Spinal cord (tissue), 10 donors: ENCODE measurements around the gene MRNIP. TPM values are rescaled to one million over a fixed set of nuclear protein-coding genes. Genes with fewer than 3 reads are reported as not detected.

Experiments used
- DNase-seq, 6 donors: peaks; one replicate each; pipeline versions ENCODE4 v3.0.0 to v3.0.0-alpha.2; 2013 to 2015; ENCODE audit warnings: low spot score in 6 of 6, low read depth in 4 of 6
- H3K27ac ChIP-seq: one replicate; pipeline ENCODE4 v1.5.1; 2013; ENCODE audit warnings: low read depth, low read length, control low read depth
- H3K27me3 ChIP-seq: one replicate; pipeline ENCODE4 v1.6.1; 2013; ENCODE audit warnings: low read length; ENCODE audit not compliant: control insufficient read depth, insufficient read depth
- H3K36me3 ChIP-seq: one replicate; pipeline ENCODE4 v1.6.1; 2013; ENCODE audit warnings: low read length; ENCODE audit not compliant: control insufficient read depth, insufficient read depth
- H3K4me1 ChIP-seq: one replicate; pipeline ENCODE4 v1.6.1; 2013; ENCODE audit warnings: low read length; ENCODE audit not compliant: control insufficient read depth, insufficient read depth
- H3K4me3 ChIP-seq: one replicate; pipeline ENCODE4 v1.5.1; 2013; ENCODE audit warnings: low read depth, low read length, control low read depth
- H3K9me3 ChIP-seq: one replicate; pipeline ENCODE4 v1.6.1; 2013; ENCODE audit warnings: low read length; ENCODE audit not compliant: control insufficient read depth, insufficient read depth
- WGBS: methylation state at CpG from one replicate; pipeline ENCODE4 v1.1.5; 2013; ENCODE audit warnings: missing lambda C conversion rate; ENCODE audit not compliant: insufficient coverage; 5-methylcytosine and 5-hydroxymethylcytosine counted together
- polyA plus RNA-seq, 2 donors: library from polyadenylated mRNA; unstranded; fragments of 120-200 nt; gene quantifications; one replicate each; pipeline ENCODE4 v1.2.1, GENCODE V29; 2013; ENCODE audit not compliant: insufficient read length in 2 of 2
- total RNA-seq, 2 donors: library from RNA; depleted of rRNA in 1 of 2; stranded (reverse); fragments of 120-200 nt in 1 of 2; fragments of >200 nt in 1 of 2; gene quantifications; one replicate each; pipeline versions ENCODE4 v1.2.3 to v1.2.4, GENCODE V29; 2013 to 2014
- donor health status: healthy.

The MRNIP gene
- total and polyA plus RNA-seq, 4 donors, result 26.3 to 53.9 (median 42.3) TPM

DNA sequence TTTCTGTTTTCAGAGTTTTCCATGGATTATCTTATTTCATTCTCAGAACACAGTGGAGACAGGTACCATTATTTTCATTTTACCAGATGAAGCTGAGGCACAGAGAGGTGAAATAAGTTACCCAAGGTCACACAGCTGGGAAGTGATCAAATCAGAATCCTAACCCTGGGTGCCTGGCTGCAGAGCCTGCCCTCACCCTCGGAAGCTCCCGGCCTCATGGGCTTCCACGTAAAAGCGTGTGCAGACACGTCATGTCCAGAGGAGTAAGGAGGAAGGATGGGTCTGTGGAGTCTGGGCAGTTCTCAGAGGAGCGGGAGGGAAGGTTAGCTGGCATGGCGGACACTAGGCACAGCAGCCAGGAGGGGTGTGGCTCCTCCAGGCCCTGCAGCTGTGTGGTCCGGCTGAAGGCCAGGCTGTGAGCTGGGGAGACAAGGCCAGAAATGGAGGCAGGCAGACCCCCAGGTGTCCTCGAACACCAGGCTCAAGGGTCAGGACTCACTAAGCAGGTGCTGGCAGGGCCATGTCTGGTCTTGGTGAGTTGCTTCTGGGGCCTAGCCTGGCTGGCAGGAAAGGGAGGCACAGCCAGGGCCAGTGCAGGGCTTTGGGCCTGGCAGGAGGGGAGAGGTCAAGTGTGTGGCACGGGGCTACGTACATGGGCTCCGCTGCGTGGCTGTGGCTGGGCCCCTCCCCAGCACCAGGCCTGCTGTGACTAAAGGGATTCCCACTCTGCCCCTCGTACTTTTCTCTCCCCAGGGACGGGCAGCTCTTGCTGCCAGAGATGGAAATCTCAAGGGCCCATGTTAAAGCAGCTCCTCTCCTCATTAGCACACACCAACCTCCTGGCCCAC, 43.5 kb upstream of the MRNIP start:
- no peaks in the 10 kb centered on the region for H3K27me3 ChIP-seq
- no peak overlapping the region for H3K4me3 ChIP-seq
- WGBS, result 94% methylated on average over 15 of the region's 15 CpGs
- H3K9me3 ChIP-seq, result no peaks in the 10 kb centered on the region
- H3K4me1 ChIP-seq, result peaks cover 13% of the 10 kb centered on the region
- H3K36me3 ChIP-seq, result peaks cover 77% of the 10 kb centered on the region
- no peak overlapping the region for H3K27ac ChIP-seq
- DNase-seq, result no peak

DNA sequence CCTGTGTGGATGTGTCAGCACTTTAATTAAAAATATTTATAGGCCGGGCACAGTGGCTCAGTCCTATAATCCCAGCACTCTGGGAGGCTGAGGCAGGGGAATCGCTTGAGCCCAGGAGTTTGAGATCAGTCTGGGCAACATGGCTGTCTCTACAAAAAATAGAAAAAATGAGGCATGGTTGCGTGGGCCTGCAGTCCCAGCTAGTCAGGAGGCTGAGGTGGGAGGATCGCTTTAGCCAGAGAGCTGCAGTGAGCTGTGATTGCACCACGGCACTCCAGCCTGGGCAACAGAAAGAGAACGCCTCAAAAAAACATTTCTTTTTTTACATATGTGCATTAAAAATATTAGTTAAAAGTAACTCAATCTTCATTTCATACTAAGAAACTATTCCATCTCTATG, 42.8 kb upstream of the MRNIP start:
- H3K27ac ChIP-seq, result no peak overlapping the region
- H3K4me3 ChIP-seq, result no peak overlapping the region
- H3K36me3 ChIP-seq, result peaks cover 78% of the 10 kb centered on the region
- H3K9me3 ChIP-seq, result no peaks in the 10 kb centered on the region
- DNase-seq, result no peak
- peaks cover 6% of the 10 kb centered on the region for H3K4me1 ChIP-seq
- H3K27me3 ChIP-seq, result no peaks in the 10 kb centered on the region
- WGBS, result 91% methylated on average over 3 of the region's 6 CpGs

DNA sequence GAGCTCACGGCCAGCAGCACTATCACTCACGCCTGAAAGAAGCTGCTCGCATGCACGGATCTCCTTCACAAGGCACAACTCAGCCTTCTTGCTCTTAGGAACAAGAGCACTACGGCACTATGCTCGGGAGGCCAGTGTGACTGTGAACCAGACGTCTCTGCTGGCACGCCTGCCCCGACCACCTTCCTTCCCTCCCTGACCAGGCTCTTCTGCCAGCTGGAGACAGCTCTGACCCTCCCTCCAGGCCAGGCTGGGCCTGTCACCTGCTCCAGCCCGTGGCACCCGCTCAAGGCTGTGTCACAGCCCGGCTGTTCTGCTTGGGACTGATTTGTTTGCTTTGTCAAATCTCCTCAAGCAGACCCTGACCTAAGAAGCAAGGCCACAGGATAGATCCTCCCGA, 42.1 kb upstream of the MRNIP start:
- H3K27me3 ChIP-seq, result no peaks in the 10 kb centered on the region
- DNase-seq, result no peak
- no peak overlapping the region for H3K27ac ChIP-seq
- H3K4me1 ChIP-seq, result no peaks in the 10 kb centered on the region
- no peak overlapping the region for H3K4me3 ChIP-seq
- 80% methylated on average over 13 of the region's 13 CpGs for WGBS
- peaks cover 78% of the 10 kb centered on the region for H3K36me3 ChIP-seq
- H3K9me3 ChIP-seq, result no peaks in the 10 kb centered on the region

DNA sequence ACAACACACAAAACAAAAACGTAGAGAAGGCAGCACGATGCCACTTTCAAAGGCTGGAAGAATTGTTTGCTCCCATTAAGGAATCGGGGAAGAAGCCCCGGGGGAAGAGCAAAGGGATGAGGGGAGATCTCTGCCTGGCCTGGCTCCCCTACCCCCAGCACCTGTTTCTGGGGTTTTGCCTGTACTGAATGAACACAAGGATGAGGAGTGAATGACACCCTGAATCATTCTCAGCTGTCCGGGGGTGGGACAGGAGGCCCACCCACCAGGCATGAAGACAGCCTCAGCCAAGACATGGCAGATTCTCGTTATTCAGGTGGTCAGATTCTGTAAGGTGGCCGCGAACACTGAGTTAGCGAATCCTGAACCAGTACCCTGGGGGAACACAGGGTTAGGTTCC, 41.6 kb upstream of the MRNIP start:
- peaks cover 82% of the 10 kb centered on the region for H3K36me3 ChIP-seq
- no peaks in the 10 kb centered on the region for H3K27me3 ChIP-seq
- H3K9me3 ChIP-seq, result no peaks in the 10 kb centered on the region
- H3K4me1 ChIP-seq, result no peaks in the 10 kb centered on the region
- no peak overlapping the region for H3K4me3 ChIP-seq
- no peak for DNase-seq
- no peak overlapping the region for H3K27ac ChIP-seq
- WGBS, result 80% methylated on average over 5 of the region's 9 CpGs

DNA sequence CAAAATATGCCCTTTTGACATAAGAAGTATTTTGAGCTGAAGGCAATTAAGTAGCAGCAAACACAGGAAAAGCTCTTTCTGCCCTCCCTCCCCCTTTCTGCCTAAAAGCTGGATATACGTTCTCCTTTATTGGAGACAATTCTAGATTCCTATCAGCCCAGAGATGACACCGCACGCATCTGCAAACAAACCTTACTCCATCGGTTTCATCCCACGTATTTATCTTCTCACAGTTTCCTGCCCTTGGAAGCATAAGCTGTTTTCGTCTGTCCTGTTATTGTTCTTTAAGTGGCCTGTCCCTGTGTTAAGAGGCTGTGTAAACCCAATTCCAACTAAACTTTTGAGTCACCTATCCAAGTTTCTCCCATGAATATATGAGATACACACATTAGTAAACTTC, 37.2 kb upstream of the MRNIP start:
- H3K36me3 ChIP-seq, result peaks cover 90% of the 10 kb centered on the region
- H3K9me3 ChIP-seq, result no peaks in the 10 kb centered on the region
- no peak for DNase-seq
- no peak overlapping the region for H3K4me3 ChIP-seq
- WGBS, result 100% methylated on average over 3 of the region's 6 CpGs
- no peak overlapping the region for H3K27ac ChIP-seq
- no peaks in the 10 kb centered on the region for H3K27me3 ChIP-seq
- H3K4me1 ChIP-seq, result no peaks in the 10 kb centered on the region

DNA sequence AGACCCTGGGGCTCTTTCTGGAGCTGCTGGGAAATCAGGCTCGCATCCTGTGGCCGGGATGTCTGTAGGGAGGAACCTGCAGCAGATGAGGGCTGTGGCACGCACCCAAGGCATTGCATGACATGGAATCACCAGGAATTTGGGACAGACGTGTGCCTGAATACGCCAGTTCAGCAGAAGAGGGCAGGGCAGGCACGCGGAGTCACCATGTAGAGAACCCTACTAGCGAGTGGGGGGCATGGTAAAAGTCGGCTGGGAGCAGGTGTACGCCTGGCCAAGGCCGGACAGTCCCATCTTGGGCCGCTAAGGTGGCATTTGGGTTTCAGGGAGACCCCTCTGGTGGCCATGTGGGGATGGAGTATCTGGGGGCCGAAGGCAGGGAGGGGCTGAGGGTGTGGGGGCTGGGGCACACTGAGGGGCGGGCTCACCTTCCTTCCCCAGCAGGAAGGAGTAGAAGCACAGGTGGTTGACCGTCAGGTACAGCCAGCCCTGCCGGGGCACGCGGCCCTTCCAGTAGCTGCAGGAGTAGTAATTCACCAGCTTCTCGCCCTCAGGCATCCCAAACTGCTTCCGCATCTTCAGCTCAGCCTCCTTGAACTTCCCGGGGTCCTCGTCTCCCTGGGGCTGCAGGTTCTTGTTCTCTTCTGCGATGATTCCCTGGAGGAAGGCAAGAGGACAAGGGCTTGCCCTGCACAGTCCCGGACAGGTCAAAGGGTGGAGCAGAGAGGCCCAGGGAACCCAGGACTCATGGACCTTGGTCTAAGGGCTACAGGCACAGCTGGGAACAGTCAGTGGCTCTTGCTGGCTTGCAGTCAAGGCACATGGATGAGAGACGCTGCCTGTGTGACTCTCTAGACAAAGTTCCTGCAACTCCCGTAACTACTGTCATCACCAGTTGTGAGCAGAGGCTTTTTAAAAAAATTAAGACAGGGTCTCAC, 35.6 kb upstream of the MRNIP start:
- no peaks in the 10 kb centered on the region for H3K9me3 ChIP-seq
- H3K36me3 ChIP-seq, result peaks cover 92% of the 10 kb centered on the region
- no peaks in the 10 kb centered on the region for H3K27me3 ChIP-seq
- no peak overlapping the region for H3K4me3 ChIP-seq
- H3K4me1 ChIP-seq, result no peaks in the 10 kb centered on the region
- H3K27ac ChIP-seq, result no peak overlapping the region
- DNase-seq, result no peak
- WGBS, result 93% methylated on average over 26 of the region's 26 CpGs

DNA sequence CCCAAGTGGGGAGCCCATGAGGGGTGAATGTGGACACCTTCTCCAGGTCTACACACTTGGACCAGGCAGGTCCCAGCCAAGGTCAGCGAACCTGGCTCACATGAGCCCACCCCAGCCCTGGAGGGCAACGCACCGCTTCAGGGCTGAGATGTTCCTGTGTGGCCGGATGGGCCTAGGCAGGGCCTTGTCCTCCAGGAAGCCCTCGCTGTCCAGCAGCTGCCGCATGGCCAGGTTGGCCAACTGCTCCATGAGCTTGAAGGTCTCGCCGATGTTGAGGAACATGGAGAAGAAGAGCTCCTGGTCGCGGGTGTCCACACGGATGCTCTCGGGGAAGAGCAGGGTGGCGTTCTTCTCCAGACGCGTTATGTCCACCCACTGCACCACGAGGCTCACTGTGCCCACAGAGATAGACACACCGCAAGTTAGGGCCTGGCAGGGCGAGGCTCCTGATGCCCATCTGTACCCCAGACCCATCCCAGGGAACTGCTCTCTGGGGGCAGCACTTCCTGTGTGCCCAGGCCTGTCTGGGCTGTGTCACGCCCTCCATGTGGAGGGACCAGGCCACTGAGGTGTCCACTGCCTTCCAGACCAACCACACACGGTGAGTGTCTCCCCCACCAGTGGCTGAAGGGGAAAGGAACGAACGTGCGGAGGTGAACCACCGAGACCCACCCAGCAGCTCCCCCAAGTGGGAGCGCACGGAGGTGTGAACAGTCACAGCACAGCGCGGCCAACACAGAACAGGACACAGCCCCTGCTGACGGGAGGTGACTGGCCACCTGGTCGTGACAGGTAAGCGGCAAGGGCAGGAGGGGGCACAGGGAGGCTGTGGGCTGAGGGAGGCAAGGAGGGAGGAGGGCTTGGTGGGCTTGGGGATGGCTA, 34.7 kb upstream of the MRNIP start:
- no peak for DNase-seq
- Histone ChIP-seq H3K4me3 (no peak overlapping the region), H3K27me3 (no peaks in the 10 kb centered on the region), H3K36me3 (peaks cover 94% of the 10 kb centered on the region), H3K27ac (no peak overlapping the region), H3K9me3 (no peaks in the 10 kb centered on the region), H3K4me1 (no peaks in the 10 kb centered on the region)
- WGBS, result 98% methylated on average over 28 of the region's 31 CpGs

DNA sequence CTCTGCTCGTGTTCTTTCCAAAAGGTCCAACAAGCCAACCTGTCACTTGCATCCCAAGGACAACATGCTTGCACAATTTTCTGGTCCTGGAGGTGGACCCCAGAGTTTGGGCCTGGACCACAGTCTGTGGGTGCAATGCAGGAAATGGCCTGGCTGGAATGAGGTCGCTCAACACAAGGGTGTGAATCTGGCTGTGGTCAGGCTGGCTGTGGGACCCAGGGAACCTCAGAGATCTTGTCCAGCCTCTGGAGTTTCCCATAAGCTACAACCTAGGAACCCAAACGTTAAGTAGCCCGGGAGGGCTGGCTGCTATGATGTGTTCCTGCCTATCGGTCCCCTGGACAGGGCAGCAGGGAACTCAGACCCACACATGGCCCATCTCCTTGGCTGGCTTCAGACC, 33.6 kb upstream of the MRNIP start:
- 89% methylated on average over 5 of the region's 5 CpGs for WGBS
- H3K9me3 ChIP-seq, result no peaks in the 10 kb centered on the region

More for the DNA sequence above, 33.6 kb upstream of the MRNIP start:
- DNase-seq, result no peak
- Histone ChIP-seq H3K36me3 (peaks cover 95% of the 10 kb centered on the region), H3K4me1 (no peaks in the 10 kb centered on the region), H3K27me3 (no peaks in the 10 kb centered on the region), H3K4me3 (no peak overlapping the region), H3K27ac (no peak overlapping the region)
